H1 (cell line): ENCODE measurements around the gene PEX26. TPM values are rescaled to one million over a fixed set of nuclear protein-coding genes. Genes with fewer than 3 reads are reported as not detected.
"Not testable (repeated sequence)": the region's sequence is repeated elsewhere in the genome, so short reads cannot be mapped to it uniquely, and the experiment has no call there.

Experiments
- CTCF ChIA-PET: fragments of 300-600 bp; sonication (Branson Sonifier 250); formaldehyde crosslinking; loops from one replicate; lab custom pipeline; 2021; ENCODE audit not compliant: partially characterized antibody; lab: Charles Lee
- POLR2A ChIA-PET: fragments of 300-600 bp; sonication (Branson Sonifier 250); formaldehyde crosslinking; loops from one replicate; lab custom pipeline; 2021; ENCODE audit warnings: inconsistent platforms; ENCODE audit not compliant: partially characterized antibody; lab: Charles Lee
- DNase-seq, 2 experiments: peaks; one replicate each; pipeline versions ENCODE4 v3.0.0 to v3.0.0-alpha.2; 2010 to 2022; ENCODE audit warnings: low spot score in 2 of 2, low read depth in 1 of 2, mixed read lengths in 1 of 2
- FAIRE-seq: peaks from 2 replicates; lab custom pipeline; 2011; peaks lifted over from hg19 to GRCh38; lab: Jason Lieb, UNC
- H2AFZ ChIP-seq: 2 replicates; pipeline ENCODE4 v1.8.1; 2012; ENCODE audit warnings: low read length, inconsistent platforms
- H2AK5ac ChIP-seq: 2 replicates; pipeline ENCODE4 v1.6.1; 2013; ENCODE audit warnings: low read depth, low read length
- H2BK120ac ChIP-seq: replicated peaks from 2 replicates; pipeline ENCODE3; 2013; ENCODE audit warnings: low read depth, low read length, inconsistent platforms
- H2BK12ac ChIP-seq: 2 replicates; pipeline ENCODE4 v1.6.1; 2013; ENCODE audit warnings: low read depth, low read length
- H2BK15ac ChIP-seq: 2 replicates; pipeline ENCODE4 v1.6.1; 2013; ENCODE audit warnings: low read length
- H2BK20ac ChIP-seq: 2 replicates; pipeline ENCODE4 v1.6.1; 2013; ENCODE audit warnings: low read length
- H2BK5ac ChIP-seq: 2 replicates; pipeline ENCODE4 v1.6.1; 2013; ENCODE audit warnings: low read depth, low read length
- H3K14ac ChIP-seq: 2 replicates; pipeline ENCODE4 v1.6.1; 2013; ENCODE audit warnings: inconsistent platforms; ENCODE audit not compliant: insufficient read length
- H3K18ac ChIP-seq: 2 replicates; pipeline ENCODE4 v1.6.1; 2013; ENCODE audit warnings: low read length; ENCODE audit errors: extremely low read depth
- H3K23ac ChIP-seq: 2 replicates; pipeline ENCODE4 v1.6.1; 2013; ENCODE audit warnings: inconsistent platforms; ENCODE audit not compliant: insufficient read length
- H3K23me2 ChIP-seq: 2 replicates; pipeline ENCODE4 v1.6.1; 2013; ENCODE audit warnings: low read depth, low read length
- H3K27ac ChIP-seq: 2 replicates; pipeline ENCODE4 v1.6.1; 2011; ENCODE audit warnings: low read depth, low read length, inconsistent platforms
- H3K27me3 ChIP-seq, 4 experiments: replicated peaks in 1 of 4; 1 replicate in 1 of 4; 2 replicates in 3 of 4; pipeline versions ENCODE4 v1.6.1 to v1.8.1; 2011 to 2013; ENCODE audit warnings: low read length in 3 of 4, mild to moderate bottlenecking in 3 of 4, inconsistent platforms in 2 of 4, mixed read lengths in 2 of 4, moderate library complexity in 1 of 4; ENCODE audit not compliant: control insufficient read depth in 3 of 4, insufficient read depth in 3 of 4; ENCODE audit errors: extremely low read depth in 1 of 4
- H3K36me3 ChIP-seq, 4 experiments: 2 replicates each; pipeline versions ENCODE4 v1.6.1 to v1.8.1; 2011 to 2013; ENCODE audit warnings: mild to moderate bottlenecking in 4 of 4, low read length in 3 of 4, moderate library complexity in 2 of 4, control low read depth in 1 of 4, inconsistent platforms in 1 of 4; ENCODE audit not compliant: insufficient read depth in 4 of 4, control insufficient read depth in 2 of 4
- H3K4ac ChIP-seq: replicated peaks from 2 replicates; pipeline ENCODE3; 2013; ENCODE audit warnings: low read length, low read depth, mixed read lengths, inconsistent platforms; ENCODE audit not compliant: insufficient read length
- H3K4me1 ChIP-seq, 4 experiments: replicated peaks in 1 of 4; 1 replicate in 1 of 4; 2 replicates in 3 of 4; pipeline versions ENCODE4 v1.6.1 to v1.8.1; 2011 to 2013; ENCODE audit warnings: low read length in 3 of 4, inconsistent platforms in 2 of 4, mixed read lengths in 1 of 4; ENCODE audit not compliant: insufficient read depth in 4 of 4, control insufficient read depth in 3 of 4
- H3K4me2 ChIP-seq, 2 experiments: 2 replicates each; pipeline versions ENCODE4 v1.6.1 to v1.8.1; 2011 to 2013; ENCODE audit warnings: low read depth in 2 of 2, low read length in 2 of 2, control low read depth in 1 of 2, inconsistent platforms in 1 of 2, mild to moderate bottlenecking in 1 of 2; ENCODE audit not compliant: insufficient read depth in 1 of 2
- H3K4me3 ChIP-seq, 4 experiments: fragments of 200-600, 300-600 bp in 1 of 4; sonication (generic), shearing (Covaris generic), sonication (Bioruptor Twin) in 1 of 4; 2 replicates each; pipeline versions ENCODE4 v1.5.1 to v1.8.1; 2011 to 2016; ENCODE audit warnings: low read length in 4 of 4, low read depth in 3 of 4, control low read depth in 2 of 4, inconsistent platforms in 2 of 4, mild to moderate bottlenecking in 2 of 4, mixed read lengths in 1 of 4, moderate library complexity in 1 of 4; ENCODE audit not compliant: insufficient read depth in 2 of 4; ENCODE audit errors: extremely low read depth in 1 of 4
- H3K56ac ChIP-seq: replicated peaks from 2 replicates; pipeline ENCODE3; 2013; ENCODE audit warnings: low read depth, mild to moderate bottlenecking, mixed read lengths, low read length, inconsistent platforms; ENCODE audit not compliant: insufficient read length
- H3K79me1 ChIP-seq: 2 replicates; pipeline ENCODE4 v1.6.1; 2013; ENCODE audit warnings: low read depth, low read length, control low read depth
- H3K79me2 ChIP-seq, 2 experiments: 2 replicates each; pipeline versions ENCODE4 v1.6.1 to v1.8.1; 2012 to 2013; ENCODE audit warnings: low read length in 2 of 2, mild to moderate bottlenecking in 2 of 2, inconsistent platforms in 1 of 2; ENCODE audit not compliant: insufficient read depth in 2 of 2, control insufficient read depth in 1 of 2
- H3K9ac ChIP-seq, 4 experiments: replicated peaks in 1 of 4; 1 replicate in 1 of 4; 2 replicates in 3 of 4; pipeline versions ENCODE4 v1.6.1 to v1.8.1; 2011 to 2013; ENCODE audit warnings: low read depth in 3 of 4, low read length in 3 of 4, control low read depth in 2 of 4, mild to moderate bottlenecking in 2 of 4, moderate library complexity in 2 of 4, inconsistent platforms in 1 of 4; ENCODE audit errors: extremely low read depth in 1 of 4
- H3K9me3 ChIP-seq, 2 experiments: 2 replicates each; pipeline versions ENCODE4 v1.6.1 to v1.8.1; 2012 to 2013; ENCODE audit warnings: mild to moderate bottlenecking in 2 of 2, moderate library complexity in 2 of 2, control low read depth in 1 of 2, inconsistent platforms in 1 of 2, low read depth in 1 of 2, low read length in 1 of 2, mixed read lengths in 1 of 2; ENCODE audit not compliant: insufficient read depth in 2 of 2
- H4K20me1 ChIP-seq, 2 experiments: replicated peaks in 1 of 2; 2 replicates each; pipeline versions ENCODE3 to v1.8.1; 2011 to 2013; ENCODE audit warnings: inconsistent platforms in 2 of 2, low read length in 2 of 2, mild to moderate bottlenecking in 1 of 2; ENCODE audit not compliant: insufficient read depth in 2 of 2, control insufficient read depth in 1 of 2
- H4K5ac ChIP-seq: 2 replicates; pipeline ENCODE4 v1.6.1; 2013; ENCODE audit warnings: low read length, low read depth, mixed read lengths, inconsistent platforms; ENCODE audit not compliant: insufficient read length
- H4K8ac ChIP-seq: 2 replicates; pipeline ENCODE4 v1.8.0; 2013; ENCODE audit warnings: mild to moderate bottlenecking, moderate library complexity, low read length, inconsistent platforms; ENCODE audit not compliant: insufficient read depth; ENCODE audit errors: extremely low read depth
- H4K91ac ChIP-seq: replicated peaks from 2 replicates; pipeline ENCODE3; 2013; ENCODE audit warnings: low read length, mixed read lengths, inconsistent platforms; ENCODE audit not compliant: insufficient read length
- WGBS, 2 experiments: shearing (Covaris generic) in 1 of 2; methylation state at CpG; one replicate each; pipeline versions ENCODE4 v1.1.6 to v1.1.7; 2013 to 2015; ENCODE audit warnings: low lambda C conversion rate in 2 of 2, mixed read lengths in 2 of 2, inconsistent platforms in 1 of 2, low coverage in 1 of 2, missing lambda C conversion rate in 1 of 2; ENCODE audit not compliant: insufficient replicate concordance in 2 of 2, insufficient coverage in 1 of 2, insufficient read length in 1 of 2; ENCODE audit errors: extremely low coverage in 1 of 2, missing lambda C conversion rate in 1 of 2; 5-methylcytosine and 5-hydroxymethylcytosine counted together
- polyA plus RNA-seq, 7 experiments: library from polyadenylated mRNA; depleted of rRNA in 3 of 7; stranded (reverse) in 5 of 7; unstranded in 2 of 7; fragments of >200 nt in 5 of 7; fragments of 200-250 nt in 2 of 7; gene quantifications; 1 replicate in 5 of 7; 2 replicates in 1 of 7; 4 replicates in 1 of 7; pipeline versions ENCODE4 v1.2.1 to v1.2.3, GENCODE V29; 2011 to 2013; ENCODE audit warnings: missing spikeins in 2 of 7, mixed read lengths in 2 of 7
- total RNA-seq: library from RNA; stranded (reverse); fragmentation: NEBNext Ultra II Directional; extraction: Animal tissue kit (Norgen Biotek cat#: 25700); gene quantifications from 2 replicates; pipeline ENCODE4 v1.2.1, GENCODE V29; 2021

The PEX26 gene
- total and polyA plus RNA-seq, 2 of the 8 experiments (the other 6 are each of a cell fraction or from before 2014, with no cell fraction given): 33.1 to 49.0 TPM

GRCh38 chr22:18040898-18041297 lies 36.9 kb upstream of the PEX26 start:
- H2AK5ac ChIP-seq, H3K27me3 ChIP-seq, H4K5ac ChIP-seq, H3K9me3 ChIP-seq, H2BK5ac ChIP-seq, H3K23me2 ChIP-seq, H3K4me2 ChIP-seq, H3K18ac ChIP-seq, H2BK15ac ChIP-seq, H3K4me1 ChIP-seq, H3K27ac ChIP-seq, POLR2A ChIA-PET, H3K36me3 ChIP-seq, H2BK20ac ChIP-seq, H3K4ac ChIP-seq, H3K79me1 ChIP-seq, FAIRE-seq, H4K20me1 ChIP-seq, H4K91ac ChIP-seq, DNase-seq, H3K79me2 ChIP-seq, CTCF ChIA-PET, H3K9ac ChIP-seq, H4K8ac ChIP-seq, H3K4me3 ChIP-seq, H3K23ac ChIP-seq, H2BK120ac ChIP-seq, H2BK12ac ChIP-seq, H2AFZ ChIP-seq, H3K56ac ChIP-seq, H3K14ac ChIP-seq: not testable (repeated sequence)
- 84% methylated on average over 6 of the region's 6 CpGs; no CpG with 5 or more reads in 1 of the 2 experiments for WGBS, 2 experiments
